Osteocyte (in vitro differentiated cells): Measurements from ENCODE around the gene STIM2. TPM values are rescaled to one million over a fixed set of nuclear protein-coding genes. Genes with fewer than 3 reads are reported as not detected.

Source experiments
- DNase-seq: peaks from one replicate; pipeline ENCODE4 v3.0.0; 2021; ENCODE audit warnings: mixed read lengths; ENCODE audit not compliant: unreplicated experiment; ENCODE audit errors: extremely low spot score
- H3K27ac Mint-ChIP-seq: one replicate; pipeline ENCODE4 v1.8.0; 2021; ENCODE audit warnings: mild to moderate bottlenecking, mixed read lengths; ENCODE audit not compliant: unreplicated experiment
- H3K27me3 Mint-ChIP-seq: one replicate; pipeline ENCODE4 v1.8.0; 2021; ENCODE audit warnings: mixed read lengths; ENCODE audit not compliant: unreplicated experiment
- H3K36me3 Mint-ChIP-seq: one replicate; pipeline ENCODE4 v1.8.0; 2021; ENCODE audit warnings: mixed read lengths; ENCODE audit not compliant: unreplicated experiment
- H3K4me1 Mint-ChIP-seq: one replicate; pipeline ENCODE4 v1.8.0; 2021; ENCODE audit warnings: mixed read lengths; ENCODE audit not compliant: unreplicated experiment
- H3K4me3 Mint-ChIP-seq: one replicate; pipeline ENCODE4 v1.8.0; 2021; ENCODE audit warnings: mild to moderate bottlenecking, moderate library complexity, mixed read lengths; ENCODE audit not compliant: unreplicated experiment
- H3K9me3 Mint-ChIP-seq: one replicate; pipeline ENCODE4 v1.8.0; 2021; ENCODE audit warnings: mixed read lengths; ENCODE audit not compliant: unreplicated experiment
- total RNA-seq: library from RNA; stranded (reverse); gene quantifications from 2 replicates; pipeline ENCODE4 v1.2.1, GENCODE V29; 2021
- TF ChIP-seq, protein P1 (sequence below): fragments of 200-600 bp; sonication (generic); IDR thresholded peaks from 2 replicates; pipeline ENCODE4 v1.5.0; 2021; ENCODE audit warnings: antibody characterized with exemption, mild to moderate bottlenecking, moderate library complexity

Gene STIM2
- total RNA-seq, 1 donor from 2014 or later, result 14.1 TPM

DNA sequence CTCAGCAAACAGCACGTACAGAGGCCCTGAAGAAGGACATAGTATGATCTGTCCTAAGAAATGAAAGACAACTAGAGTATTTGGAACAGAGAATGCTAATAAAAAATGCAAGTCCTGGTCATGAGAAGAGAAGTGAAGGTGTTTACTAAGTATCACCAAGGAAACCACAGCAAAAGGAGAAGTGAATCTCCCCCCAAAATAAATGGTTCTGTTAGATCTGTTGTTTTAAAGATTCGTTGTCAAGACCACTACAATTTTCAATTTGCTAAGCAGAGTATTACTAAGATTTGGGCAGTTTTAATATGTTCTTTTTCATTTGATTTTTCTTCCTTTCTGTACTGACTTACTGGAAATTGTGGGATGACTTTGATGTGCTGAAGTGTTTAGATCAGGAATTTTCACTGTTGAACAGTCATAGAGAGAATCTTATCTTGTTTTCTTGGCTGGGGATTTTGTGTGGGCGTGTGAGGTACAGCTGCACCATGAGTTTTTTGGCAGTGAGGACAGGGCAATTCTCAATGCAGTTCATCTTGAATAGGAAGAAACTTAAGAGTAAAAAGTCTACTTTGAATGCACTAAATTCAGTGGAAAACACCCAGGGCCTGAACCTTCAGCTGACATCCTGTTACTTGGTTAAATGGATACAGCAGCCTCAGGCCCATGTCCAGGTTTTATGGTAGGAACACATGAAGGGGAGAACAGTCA, 132.2 kb downstream of the STIM2 start:
- DNase-seq, result no peak
- no peaks in the 10 kb centered on the region for H3K27me3 Mint-ChIP-seq
- peaks cover 3% of the 10 kb centered on the region for H3K36me3 Mint-ChIP-seq
- H3K4me3 Mint-ChIP-seq, result no peak overlapping the region
- H3K9me3 Mint-ChIP-seq, result no peaks in the 10 kb centered on the region
- H3K4me1 Mint-ChIP-seq, result no peaks in the 10 kb centered on the region
- H3K27ac Mint-ChIP-seq, result no peak overlapping the region
- TF ChIP-seq, protein P1, sequence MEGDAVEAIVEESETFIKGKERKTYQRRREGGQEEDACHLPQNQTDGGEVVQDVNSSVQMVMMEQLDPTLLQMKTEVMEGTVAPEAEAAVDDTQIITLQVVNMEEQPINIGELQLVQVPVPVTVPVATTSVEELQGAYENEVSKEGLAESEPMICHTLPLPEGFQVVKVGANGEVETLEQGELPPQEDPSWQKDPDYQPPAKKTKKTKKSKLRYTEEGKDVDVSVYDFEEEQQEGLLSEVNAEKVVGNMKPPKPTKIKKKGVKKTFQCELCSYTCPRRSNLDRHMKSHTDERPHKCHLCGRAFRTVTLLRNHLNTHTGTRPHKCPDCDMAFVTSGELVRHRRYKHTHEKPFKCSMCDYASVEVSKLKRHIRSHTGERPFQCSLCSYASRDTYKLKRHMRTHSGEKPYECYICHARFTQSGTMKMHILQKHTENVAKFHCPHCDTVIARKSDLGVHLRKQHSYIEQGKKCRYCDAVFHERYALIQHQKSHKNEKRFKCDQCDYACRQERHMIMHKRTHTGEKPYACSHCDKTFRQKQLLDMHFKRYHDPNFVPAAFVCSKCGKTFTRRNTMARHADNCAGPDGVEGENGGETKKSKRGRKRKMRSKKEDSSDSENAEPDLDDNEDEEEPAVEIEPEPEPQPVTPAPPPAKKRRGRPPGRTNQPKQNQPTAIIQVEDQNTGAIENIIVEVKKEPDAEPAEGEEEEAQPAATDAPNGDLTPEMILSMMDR, result no peak

DNA sequence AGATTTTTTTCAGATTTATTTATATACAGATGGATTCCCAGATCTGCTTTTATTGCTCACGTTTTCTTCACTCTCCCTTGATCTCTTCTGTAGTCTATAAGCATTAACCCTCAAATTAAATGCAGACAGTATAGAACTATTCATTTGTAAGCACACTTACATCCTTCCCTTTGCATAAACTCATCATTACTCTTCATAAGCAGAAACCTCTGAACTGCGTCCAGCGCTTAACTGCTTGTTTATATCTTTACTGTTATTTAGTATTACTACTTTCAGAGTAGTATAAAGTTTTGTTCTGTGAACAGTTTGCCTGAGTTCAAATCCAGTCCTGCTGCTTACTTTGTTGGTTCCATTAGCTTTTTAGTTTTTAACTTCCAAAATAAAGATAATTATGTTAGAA, 132.9 kb downstream of the STIM2 start:
- no peaks in the 10 kb centered on the region for H3K4me1 Mint-ChIP-seq
- no peaks in the 10 kb centered on the region for H3K27me3 Mint-ChIP-seq
- DNase-seq, result no peak
- TF ChIP-seq, protein P1, result no peak
- H3K9me3 Mint-ChIP-seq, result no peaks in the 10 kb centered on the region
- peaks cover 3% of the 10 kb centered on the region for H3K36me3 Mint-ChIP-seq
- H3K4me3 Mint-ChIP-seq, result no peak overlapping the region
- no peak overlapping the region for H3K27ac Mint-ChIP-seq

DNA sequence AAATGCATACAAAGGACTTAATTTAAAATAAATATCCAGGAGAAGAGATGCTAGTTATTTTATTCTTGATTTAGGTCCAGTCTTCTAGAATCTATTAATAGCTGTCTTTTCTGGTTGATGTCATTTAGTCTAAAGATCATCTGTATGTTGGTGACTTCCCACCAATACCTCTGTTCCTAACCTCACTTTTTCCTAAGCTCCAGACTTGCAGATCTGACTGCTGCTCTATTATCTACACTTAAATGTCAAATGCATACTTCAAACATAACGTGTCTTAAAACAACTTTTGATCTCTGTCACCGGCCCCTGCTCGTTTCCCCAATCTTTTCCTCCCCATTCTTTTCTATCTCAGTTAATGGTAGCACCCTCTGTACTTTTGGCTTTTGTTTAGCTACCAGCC, 133.3 kb downstream of the STIM2 start:
- Mint-ChIP-seq H3K4me3 (no peak overlapping the region), H3K4me1 (no peaks in the 10 kb centered on the region), H3K36me3 (peaks cover 3% of the 10 kb centered on the region), H3K9me3 (no peaks in the 10 kb centered on the region), H3K27ac (no peak overlapping the region), H3K27me3 (no peaks in the 10 kb centered on the region)
- TF ChIP-seq, protein P1, result no peak
- DNase-seq, result no peak

DNA sequence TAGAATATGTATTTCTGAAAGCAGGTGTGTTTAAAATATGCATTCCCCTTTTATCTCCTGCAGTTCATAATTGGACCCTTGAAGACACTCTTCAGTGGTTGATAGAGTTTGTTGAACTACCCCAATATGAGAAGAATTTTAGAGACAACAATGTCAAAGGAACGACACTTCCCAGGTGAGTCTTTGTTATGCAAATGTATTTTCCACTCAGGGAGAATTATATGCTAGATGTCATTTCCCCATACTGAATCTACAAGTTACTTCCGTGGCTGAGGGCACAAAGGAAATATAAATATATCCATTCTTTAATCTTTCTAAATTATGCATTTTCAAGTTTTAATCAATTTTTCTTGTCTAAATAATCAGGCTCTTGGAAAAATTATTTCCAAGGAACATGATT, 134.7 kb downstream of the STIM2 start:
- no peak for DNase-seq
- Mint-ChIP-seq H3K36me3 (peaks cover 3% of the 10 kb centered on the region), H3K27ac (no peak overlapping the region), H3K27me3 (no peaks in the 10 kb centered on the region), H3K4me3 (no peak overlapping the region), H3K4me1 (peaks cover 9% of the 10 kb centered on the region), H3K9me3 (no peaks in the 10 kb centered on the region)
- TF ChIP-seq, protein P1, result no peak

DNA sequence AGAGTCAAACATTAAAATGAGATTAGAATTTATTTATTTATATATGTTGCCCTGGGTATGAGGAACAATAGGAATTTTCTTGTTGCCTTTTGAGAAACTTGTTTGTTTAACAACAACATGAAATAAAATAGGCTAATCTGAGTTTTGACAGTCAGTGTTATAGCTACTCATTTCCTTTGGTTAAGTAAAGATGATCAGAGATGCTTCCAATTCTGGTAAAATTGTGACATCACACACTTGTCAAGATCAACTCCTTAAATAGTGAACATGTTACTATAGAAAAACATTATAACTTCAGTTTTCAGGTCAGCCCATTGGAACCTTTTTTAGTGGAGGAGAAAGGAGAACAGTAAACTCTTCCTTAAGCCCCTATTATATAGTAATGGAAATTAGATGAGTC, 136.1 kb downstream of the STIM2 start:
- H3K27ac Mint-ChIP-seq, result no peak overlapping the region
- TF ChIP-seq, protein P1, result no peak
- DNase-seq, result no peak
- no peaks in the 10 kb centered on the region for H3K27me3 Mint-ChIP-seq
- peaks cover 3% of the 10 kb centered on the region for H3K36me3 Mint-ChIP-seq
- peaks cover 10% of the 10 kb centered on the region for H3K4me1 Mint-ChIP-seq
- H3K4me3 Mint-ChIP-seq, result no peak overlapping the region
- no peaks in the 10 kb centered on the region for H3K9me3 Mint-ChIP-seq
